Urothelium cell line (cell line): ENCODE data around the gene WDFY4.
A peak's percentile ranks its signal among the peaks of the same experiment; 100 is the strongest.

Experiments used
- DNase-seq: peaks from one replicate; pipeline ENCODE4 v3.0.0; 2011; ENCODE audit warnings: low spot score, mixed read lengths
- FAIRE-seq: peaks from 2 replicates; lab custom pipeline; 2011; peaks lifted over from hg19 to GRCh38; lab: Jason Lieb, UNC

The WDFY4 gene

GRCh38 chr10:48805848-48806247, 121.2 kb downstream of the WDFY4 start:
- DNase-seq (no peak), FAIRE-seq (no peak)

GRCh38 chr10:48806342-48806741, 121.7 kb downstream of the WDFY4 start:
- no peak for DNase-seq

GRCh38 chr10:48807791-48808470, 123.3 kb downstream of the WDFY4 start:
- DNase-seq (no peak), FAIRE-seq (no peak)

More at GRCh38 chr10:48806342-48806741, 121.7 kb downstream of the WDFY4 start:
- no peak for FAIRE-seq

- DNase-seq (no peak), FAIRE-seq (peak; percentile 100)
These were observed 124.6 kb downstream of the WDFY4 start for GRCh38 chr10:48809261-48809660.

GRCh38 chr10:48811461-48811860, 126.8 kb downstream of the WDFY4 start:
- FAIRE-seq: peak; percentile 52
- DNase-seq: peak; percentile 52

GRCh38 chr10:48811917-48812316, 127.2 kb downstream of the WDFY4 start:
- peak; percentile 40 for DNase-seq
- FAIRE-seq: no peak

GRCh38 chr10:48813291-48813690, 128.6 kb downstream of the WDFY4 start:
- FAIRE-seq: no peak

GRCh38 chr10:48813825-48814224, 129.2 kb downstream of the WDFY4 start:
- no peak for FAIRE-seq
- no peak for DNase-seq

More at GRCh38 chr10:48813291-48813690, 128.6 kb downstream of the WDFY4 start:
- no peak for DNase-seq

GRCh38 chr10:48814933-48815332, 130.3 kb downstream of the WDFY4 start:
- no peak for FAIRE-seq
- no peak for DNase-seq

GRCh38 chr10:48817141-48817540, 132.5 kb downstream of the WDFY4 start:
- FAIRE-seq: no peak
- DNase-seq: no peak

GRCh38 chr10:48818081-48818480, 133.4 kb downstream of the WDFY4 start:
- DNase-seq (no peak), FAIRE-seq (no peak)

GRCh38 chr10:48818861-48819520, 134.3 kb downstream of the WDFY4 start:
- no peak for FAIRE-seq
- no peak for DNase-seq

GRCh38 chr10:48819783-48820182, 135.1 kb downstream of the WDFY4 start:
- FAIRE-seq (no peak), DNase-seq (no peak)

- no peak for FAIRE-seq
- no peak for DNase-seq
These were observed 135.6 kb downstream of the WDFY4 start for GRCh38 chr10:48820231-48820630.

GRCh38 chr10:48820699-48821098, 136.0 kb downstream of the WDFY4 start:
- FAIRE-seq (no peak), DNase-seq (no peak)

- no peak for DNase-seq
These were observed 136.4 kb downstream of the WDFY4 start for GRCh38 chr10:48821111-48821510.

GRCh38 chr10:48821692-48822091, 137.0 kb downstream of the WDFY4 start:
- FAIRE-seq (peak; percentile 27), DNase-seq (no peak)

More at GRCh38 chr10:48821111-48821510, 136.4 kb downstream of the WDFY4 start:
- FAIRE-seq: peak; percentile 69

- DNase-seq (no peak), FAIRE-seq (no peak)
These were observed 149.0 kb downstream of the WDFY4 start for GRCh38 chr10:48833674-48834073.

- no peak for DNase-seq
- peak; percentile 13 for FAIRE-seq
These were observed 149.7 kb downstream of the WDFY4 start for GRCh38 chr10:48834189-48834965.

- FAIRE-seq (no peak), DNase-seq (no peak)
These were observed 151.1 kb downstream of the WDFY4 start for GRCh38 chr10:48835781-48836180.

- no peak for FAIRE-seq
- DNase-seq: no peak
These were observed 151.9 kb downstream of the WDFY4 start for GRCh38 chr10:48836605-48837004.

- DNase-seq: no peak
These were observed 154.2 kb downstream of the WDFY4 start for GRCh38 chr10:48838834-48839233.

More at GRCh38 chr10:48838834-48839233, 154.2 kb downstream of the WDFY4 start:
- FAIRE-seq: peak; percentile 9
